HG02840 (cell line): ENCODE data around the gene RYR3.

ENCODE experiments used
- ATAC-seq: cut with Tn5 transposase; IDR thresholded peaks from one replicate; pipeline ENCODE4 v1.9.1; 2021; ENCODE audit warnings: mild to moderate bottlenecking, moderate library complexity, moderate number of reproducible peaks; ENCODE audit not compliant: unreplicated experiment, low FRiP score

The RYR3 gene

GRCh38 chr15:33443708-33444107, 132.9 kb downstream of the RYR3 start:
- ATAC-seq, result no peak

DNA sequence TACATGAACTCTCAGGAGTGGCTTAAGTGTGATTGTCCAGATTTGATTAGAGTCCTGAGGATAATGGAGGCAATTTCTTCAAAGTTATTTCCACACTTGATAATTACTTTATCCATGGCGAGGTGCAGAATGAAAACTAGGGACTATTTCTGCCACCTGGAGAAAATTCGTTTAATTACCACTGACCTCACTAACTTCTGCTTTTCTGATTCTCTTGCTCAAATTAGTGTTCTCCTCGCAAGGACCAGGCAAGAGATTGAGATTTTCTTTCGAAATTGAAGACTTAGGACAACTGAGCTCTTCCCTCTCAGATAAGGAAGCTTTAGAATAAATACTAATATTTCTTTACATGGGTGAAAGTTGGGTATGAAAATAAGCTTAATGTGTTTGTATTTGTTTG, 135.2 kb downstream of the RYR3 start:
- ATAC-seq, result no peak

GRCh38 chr15:33448151-33448550, 137.4 kb downstream of the RYR3 start:
- ATAC-seq, result no peak

- no peak for ATAC-seq
Observed at GRCh38 chr15:33448961-33449606, 138.3 kb downstream of the RYR3 start.

DNA sequence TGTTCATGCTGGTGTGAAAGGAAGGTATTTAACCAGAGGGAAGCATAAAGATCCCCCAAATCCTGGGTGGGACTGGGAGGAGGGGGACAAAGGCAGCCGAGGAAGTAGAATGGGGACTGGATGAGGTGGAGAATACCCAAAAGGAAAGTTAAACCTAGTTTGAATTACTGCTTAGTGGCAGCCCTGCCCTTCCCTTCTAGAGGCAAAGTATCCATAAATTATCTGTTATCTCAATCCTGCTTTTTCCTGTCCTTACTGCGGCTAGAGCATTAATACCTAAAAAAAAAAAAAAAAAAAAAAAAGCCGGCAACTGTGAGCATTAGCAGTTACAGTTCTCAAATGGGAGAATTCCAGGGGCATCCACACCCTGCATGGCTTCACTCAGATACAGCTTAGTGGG, 139.0 kb downstream of the RYR3 start:
- ATAC-seq, result no peak

DNA sequence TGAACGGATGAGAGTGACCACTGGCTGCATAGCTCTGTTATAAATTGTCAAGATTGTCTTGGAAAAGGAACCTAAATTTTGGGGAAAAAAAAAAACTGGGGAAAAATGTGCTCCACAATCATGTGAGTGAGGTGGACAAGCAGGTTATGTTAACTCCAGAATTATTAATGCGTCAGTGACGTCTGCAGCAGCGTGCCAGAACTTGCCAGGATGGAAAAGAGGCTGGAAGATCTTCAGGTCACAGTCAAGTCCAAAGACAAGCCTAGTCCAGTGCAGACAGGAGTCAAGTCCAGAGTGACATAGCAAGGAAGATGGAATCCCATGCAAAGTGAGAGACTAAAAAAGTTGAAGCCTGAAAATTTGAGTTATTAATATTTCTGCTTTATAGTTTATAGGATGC, 140.6 kb downstream of the RYR3 start:
- ATAC-seq, result no peak

DNA sequence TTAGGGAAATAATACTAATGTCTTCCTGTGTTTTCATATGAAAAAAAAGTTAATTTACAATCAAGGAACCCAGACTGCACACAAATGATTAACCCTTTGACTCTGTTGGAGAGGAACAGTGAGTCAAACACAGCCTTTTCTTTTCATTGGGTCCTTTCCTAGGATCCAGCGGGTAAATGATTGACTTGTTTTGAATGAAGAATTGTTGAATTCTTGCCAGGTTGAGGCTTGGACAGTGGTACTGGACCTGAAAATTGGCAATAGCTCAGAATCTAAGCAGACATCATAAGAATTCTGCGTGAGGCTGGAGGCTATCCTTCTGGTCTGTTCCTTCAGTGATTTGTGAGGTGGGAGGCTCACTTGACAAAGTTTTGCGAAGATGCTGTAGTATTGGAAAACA, 143.0 kb downstream of the RYR3 start:
- no peak for ATAC-seq

GRCh38 chr15:33454346-33454745, 143.6 kb downstream of the RYR3 start:
- ATAC-seq, result no peak

GRCh38 chr15:33454996-33455395, 144.2 kb downstream of the RYR3 start:
- no peak for ATAC-seq

GRCh38 chr15:33458421-33458820, 147.7 kb downstream of the RYR3 start:
- no peak for ATAC-seq

DNA sequence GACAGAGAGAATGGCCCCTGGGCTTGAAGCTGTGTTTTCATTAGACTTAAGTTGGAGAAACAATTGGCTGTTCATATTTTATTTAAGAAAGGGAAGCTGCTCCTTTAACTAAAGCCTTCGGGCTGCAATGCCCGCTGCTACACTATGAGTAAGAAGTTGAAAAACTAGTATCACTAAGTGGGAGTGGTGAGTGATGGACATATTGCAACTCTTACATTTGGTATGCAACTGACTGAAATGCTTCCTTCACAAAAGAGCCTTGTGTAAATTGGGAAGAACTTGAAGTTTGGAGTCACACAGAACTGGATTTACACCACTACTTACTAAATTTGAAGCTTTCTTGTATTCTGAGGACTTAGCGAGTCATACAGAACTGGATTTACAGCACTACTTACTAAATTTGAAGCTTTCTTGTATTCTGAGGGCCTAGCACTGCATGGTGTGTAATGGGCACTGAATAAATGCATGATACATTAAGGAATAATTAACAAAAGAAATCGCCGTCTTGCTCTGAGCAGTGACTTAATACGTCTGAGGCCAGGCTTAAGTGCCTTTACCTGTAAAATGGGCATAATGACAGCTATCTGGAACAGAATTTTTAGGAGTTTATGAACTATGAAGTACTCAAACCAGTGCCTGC, 149.5 kb downstream of the RYR3 start:
- no peak for ATAC-seq

GRCh38 chr15:33461671-33462070, 150.9 kb downstream of the RYR3 start:
- ATAC-seq, result no peak

DNA sequence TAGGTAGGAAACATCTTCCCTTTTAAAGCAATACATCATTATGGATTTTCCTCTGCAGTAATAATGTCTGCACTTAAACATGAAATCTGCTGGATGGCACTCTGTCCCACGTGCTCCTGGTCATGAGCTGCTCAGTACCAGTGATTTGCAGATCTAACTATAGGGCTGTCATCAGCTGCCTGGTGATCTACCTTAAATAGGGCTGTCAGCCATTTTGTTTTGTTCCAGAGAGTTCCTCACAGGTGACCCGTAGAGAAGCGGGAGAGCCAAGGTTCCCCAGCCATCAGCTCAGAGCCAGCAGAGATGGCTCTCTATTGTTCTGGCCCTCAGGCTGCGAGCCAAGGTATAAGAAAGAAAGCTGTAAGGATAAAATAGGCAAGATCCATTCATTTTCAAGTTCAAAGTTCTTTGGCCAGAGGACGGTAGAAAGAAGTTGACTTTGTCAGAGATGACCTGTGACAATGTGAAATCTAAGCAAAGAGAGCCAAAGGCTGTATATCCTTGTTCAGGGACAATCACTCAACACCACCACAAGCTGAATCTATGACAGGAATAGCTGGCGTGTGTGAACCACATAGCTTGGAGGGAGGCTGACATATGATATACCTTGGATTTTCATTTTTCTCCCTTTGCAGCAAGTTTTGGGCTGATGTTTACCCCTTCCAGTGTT, 156.5 kb downstream of the RYR3 start:
- ATAC-seq, result no peak

DNA sequence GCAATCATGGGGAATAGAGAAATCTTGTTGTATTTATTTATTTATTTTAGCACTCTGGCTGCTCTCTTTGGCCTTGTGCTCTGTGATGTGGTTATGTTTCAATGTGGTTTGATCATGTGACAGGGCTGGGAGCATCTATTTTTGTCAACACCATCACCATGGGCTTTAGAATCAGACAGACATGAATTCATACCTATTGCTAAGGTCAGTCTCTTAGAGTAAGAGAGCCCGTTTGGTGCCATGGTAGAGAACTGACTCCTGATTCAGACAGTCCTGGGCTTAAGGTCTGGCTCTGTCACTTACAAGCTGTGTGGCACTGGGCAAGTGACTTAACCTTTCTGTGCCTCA, 157.0 kb downstream of the RYR3 start:
- ATAC-seq, result no peak

- no peak for ATAC-seq
Observed at GRCh38 chr15:33468740-33469139, 158.0 kb downstream of the RYR3 start.

DNA sequence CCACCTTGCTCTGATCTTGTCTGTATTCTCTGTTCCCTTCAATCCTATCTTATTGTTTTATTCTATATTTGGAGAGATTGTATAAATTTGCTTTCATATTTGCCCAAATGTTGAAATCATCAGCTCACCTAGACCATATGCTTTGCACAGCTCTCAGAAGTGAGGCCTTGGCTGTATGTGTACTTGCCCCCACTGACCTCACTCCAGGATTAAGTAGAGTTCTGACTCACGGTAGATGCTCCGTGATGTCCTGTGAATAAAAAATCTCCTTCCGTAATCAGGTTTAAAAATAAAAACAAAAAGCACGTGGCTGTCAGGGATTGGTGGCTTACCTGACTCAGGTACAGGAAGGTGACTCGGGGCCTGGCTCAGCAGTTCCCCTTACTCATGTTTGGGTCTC, 162.2 kb downstream of the RYR3 start:
- ATAC-seq, result no peak

DNA sequence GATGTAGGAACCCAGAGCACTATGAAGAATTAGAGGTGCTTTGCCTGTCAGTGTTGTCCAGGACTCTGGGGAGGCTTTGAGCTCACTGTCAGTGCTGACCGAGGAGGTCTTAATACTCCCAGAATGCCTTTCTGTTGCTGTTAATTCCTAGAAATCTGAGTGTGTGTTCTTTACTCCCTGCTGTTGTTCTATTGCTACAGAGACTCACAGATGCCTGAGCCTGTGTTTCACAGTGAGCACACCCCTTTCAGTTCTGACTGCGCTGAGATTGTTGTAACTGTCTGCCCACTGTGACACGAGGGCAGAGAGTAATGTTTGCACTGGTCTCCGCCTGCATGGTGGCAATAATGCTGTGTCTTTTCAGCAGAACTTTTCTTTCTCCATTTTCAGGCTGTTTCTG, 162.9 kb downstream of the RYR3 start:
- ATAC-seq, result no peak

DNA sequence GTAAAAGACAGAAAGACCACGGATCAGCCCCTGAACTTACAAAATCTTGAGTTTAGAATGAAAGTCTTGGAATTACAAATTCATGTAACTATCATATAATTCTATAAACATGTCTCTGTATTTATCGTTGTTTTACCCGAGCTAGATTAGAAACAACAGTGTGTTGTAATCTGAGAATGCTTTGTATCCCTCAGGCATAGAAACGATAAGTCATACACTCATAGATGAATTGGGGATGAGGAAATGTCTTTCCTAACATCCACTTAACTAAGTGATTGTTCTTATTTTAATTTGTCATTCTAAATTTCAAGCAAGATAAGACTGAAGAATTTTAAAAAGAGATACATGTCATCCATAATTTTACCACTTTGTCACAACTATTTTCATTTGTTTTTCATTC, 165.3 kb downstream of the RYR3 start:
- no peak for ATAC-seq

DNA sequence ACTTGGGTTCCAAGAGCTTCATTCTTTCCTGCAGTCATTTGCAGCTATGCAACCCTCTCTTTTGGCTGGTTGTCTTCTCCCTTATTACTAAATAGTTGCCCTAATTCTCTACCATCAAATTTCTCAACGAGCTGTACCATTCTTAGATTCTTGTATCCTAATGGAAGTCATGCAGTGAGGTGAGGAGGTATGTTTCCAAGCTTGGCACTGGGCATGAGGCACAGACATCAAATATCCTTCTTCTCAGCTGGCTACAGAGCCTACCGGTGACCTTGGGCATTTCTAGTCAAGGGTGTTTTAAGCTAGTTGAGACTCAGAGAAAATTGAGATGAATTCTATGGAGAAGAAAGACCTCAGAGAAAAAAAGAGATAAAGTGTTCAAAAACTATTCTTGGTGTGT, 166.1 kb downstream of the RYR3 start:
- no peak for ATAC-seq

DNA sequence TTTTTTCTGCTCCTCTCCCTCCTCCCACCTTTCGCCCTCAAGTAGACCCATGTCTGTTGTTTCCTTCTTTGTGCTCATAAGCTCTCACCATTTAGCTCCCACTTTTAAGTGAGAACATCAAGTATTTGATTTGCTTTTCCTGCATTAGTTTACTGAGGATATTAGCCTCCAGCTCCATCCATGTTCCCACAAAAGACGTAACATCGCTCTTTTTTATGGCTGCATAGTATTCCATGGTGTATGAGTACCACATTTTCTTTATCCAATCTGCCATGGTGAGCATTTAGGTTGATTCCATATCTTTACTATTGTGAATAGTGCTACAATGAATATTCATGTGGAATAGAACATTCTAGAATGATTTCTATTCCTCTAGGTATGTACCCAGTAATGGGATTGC, 178.6 kb downstream of the RYR3 start:
- ATAC-seq, result no peak

DNA sequence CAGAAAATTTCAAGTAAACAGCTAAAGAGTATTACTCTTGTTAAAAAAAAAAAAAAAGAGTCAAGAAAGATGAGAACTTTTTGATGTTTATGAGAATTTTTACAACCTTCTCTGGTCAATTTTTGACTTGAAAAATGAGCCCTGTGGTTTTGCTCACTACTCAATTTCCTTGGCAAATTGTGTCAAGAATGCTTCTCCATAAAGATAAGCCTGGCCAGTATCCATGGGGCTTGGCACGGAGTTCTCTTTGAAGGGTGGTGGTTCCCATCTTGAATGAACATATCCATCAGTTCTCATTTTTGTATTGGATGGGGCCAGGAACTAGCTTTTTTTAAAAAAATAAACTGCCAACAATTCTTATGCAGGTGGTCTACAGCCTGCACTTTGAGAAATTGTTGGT, 179.9 kb downstream of the RYR3 start:
- no peak for ATAC-seq

DNA sequence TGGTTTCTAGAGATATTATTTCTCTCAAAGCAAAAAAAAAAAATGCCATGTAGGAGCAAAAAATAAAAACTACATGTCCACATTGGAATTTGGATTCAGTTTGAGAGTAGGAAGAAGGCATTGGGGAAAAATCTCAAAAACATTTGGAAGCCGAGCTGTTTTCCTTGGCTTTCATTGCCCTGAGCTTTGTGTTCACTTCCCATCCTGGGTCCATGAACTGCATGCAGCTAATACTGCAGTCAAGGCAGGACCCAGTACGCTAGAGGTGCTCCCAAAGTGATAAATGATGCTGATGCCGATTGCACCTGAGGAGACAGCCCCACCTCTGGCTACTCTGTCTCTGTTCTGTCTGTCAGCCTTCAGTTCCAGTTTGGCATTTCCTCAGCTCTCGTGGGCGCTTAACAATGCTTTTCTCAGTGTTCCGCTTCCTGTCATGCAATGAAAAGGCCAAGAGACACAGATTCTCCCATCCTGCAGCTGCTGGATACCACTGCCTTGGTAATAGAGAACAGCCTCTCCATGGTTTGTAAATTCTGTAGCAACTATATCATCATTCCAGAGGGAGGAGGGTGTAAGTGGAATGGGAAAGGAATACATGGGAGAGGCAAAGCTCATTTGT, 181.8 kb downstream of the RYR3 start:
- no peak for ATAC-seq
